Osteocyte (in vitro differentiated cells): ENCODE data around the gene FMNL2. TPM values are rescaled to one million over a fixed set of nuclear protein-coding genes. Genes with fewer than 3 reads are reported as not detected.

Source experiments
- DNase-seq: peaks from one replicate; pipeline ENCODE4 v3.0.0; 2021; ENCODE audit warnings: mixed read lengths; ENCODE audit not compliant: unreplicated experiment; ENCODE audit errors: extremely low spot score
- H3K27ac Mint-ChIP-seq: one replicate; pipeline ENCODE4 v1.8.0; 2021; ENCODE audit warnings: mild to moderate bottlenecking, mixed read lengths; ENCODE audit not compliant: unreplicated experiment
- H3K27me3 Mint-ChIP-seq: one replicate; pipeline ENCODE4 v1.8.0; 2021; ENCODE audit warnings: mixed read lengths; ENCODE audit not compliant: unreplicated experiment
- H3K36me3 Mint-ChIP-seq: one replicate; pipeline ENCODE4 v1.8.0; 2021; ENCODE audit warnings: mixed read lengths; ENCODE audit not compliant: unreplicated experiment
- H3K4me1 Mint-ChIP-seq: one replicate; pipeline ENCODE4 v1.8.0; 2021; ENCODE audit warnings: mixed read lengths; ENCODE audit not compliant: unreplicated experiment
- H3K4me3 Mint-ChIP-seq: one replicate; pipeline ENCODE4 v1.8.0; 2021; ENCODE audit warnings: mild to moderate bottlenecking, moderate library complexity, mixed read lengths; ENCODE audit not compliant: unreplicated experiment
- H3K9me3 Mint-ChIP-seq: one replicate; pipeline ENCODE4 v1.8.0; 2021; ENCODE audit warnings: mixed read lengths; ENCODE audit not compliant: unreplicated experiment
- total RNA-seq: library from RNA; stranded (reverse); gene quantifications from 2 replicates; pipeline ENCODE4 v1.2.1, GENCODE V29; 2021
- TF ChIP-seq, protein P1 (sequence below): fragments of 200-600 bp; sonication (generic); IDR thresholded peaks from 2 replicates; pipeline ENCODE4 v1.5.0; 2021; ENCODE audit warnings: antibody characterized with exemption, mild to moderate bottlenecking, moderate library complexity

Gene FMNL2
- total RNA-seq, 1 donor from 2014 or later = 45.3 TPM

DNA sequence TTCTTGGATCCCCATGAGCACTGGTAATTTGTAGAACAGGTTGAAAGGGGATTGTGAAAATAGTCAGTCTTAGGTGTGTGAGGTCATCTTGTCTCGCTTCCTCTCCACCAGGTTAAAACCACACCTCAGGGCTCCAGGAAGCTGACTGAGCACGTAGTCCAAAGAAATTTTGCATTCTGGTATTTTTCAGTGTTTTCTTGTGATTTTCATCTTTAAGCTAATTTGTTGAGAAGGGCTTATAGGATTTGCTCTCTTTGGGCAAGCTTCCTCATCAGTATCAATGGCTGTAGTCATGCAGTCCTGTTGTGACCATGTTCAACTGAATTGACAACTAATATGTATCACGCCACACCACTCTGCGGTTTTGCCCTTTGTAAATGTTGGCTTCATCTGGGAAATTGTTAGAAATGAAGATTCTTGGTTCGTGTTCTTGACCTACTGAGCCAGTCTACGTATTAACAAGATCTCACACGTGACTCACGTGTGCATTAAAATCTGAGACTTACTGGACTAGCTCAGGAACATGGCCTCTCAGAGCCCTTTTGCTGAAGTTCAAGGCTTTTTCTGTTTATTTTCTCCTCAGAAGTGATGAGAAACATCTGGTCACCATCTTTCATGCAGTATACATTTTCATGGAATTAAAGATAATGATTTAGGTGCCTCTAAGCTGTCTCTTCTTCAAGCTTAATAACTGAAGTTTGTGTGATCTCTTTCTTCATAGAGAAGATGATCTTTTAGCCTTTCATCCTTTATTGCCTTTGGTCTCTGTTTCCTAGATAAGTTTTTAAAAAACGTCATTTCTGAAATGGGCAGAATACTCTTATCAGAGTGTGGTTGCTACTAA, 32.8 kb downstream of the FMNL2 start:
- Mint-ChIP-seq H3K27me3 (no peaks in the 10 kb centered on the region), H3K27ac (peak overlapping the region; percentile 8), H3K36me3 (no peaks in the 10 kb centered on the region), H3K4me1 (peaks cover 34% of the 10 kb centered on the region), H3K9me3 (no peaks in the 10 kb centered on the region), H3K4me3 (no peak overlapping the region)
- DNase-seq = no peak
- TF ChIP-seq, protein P1, sequence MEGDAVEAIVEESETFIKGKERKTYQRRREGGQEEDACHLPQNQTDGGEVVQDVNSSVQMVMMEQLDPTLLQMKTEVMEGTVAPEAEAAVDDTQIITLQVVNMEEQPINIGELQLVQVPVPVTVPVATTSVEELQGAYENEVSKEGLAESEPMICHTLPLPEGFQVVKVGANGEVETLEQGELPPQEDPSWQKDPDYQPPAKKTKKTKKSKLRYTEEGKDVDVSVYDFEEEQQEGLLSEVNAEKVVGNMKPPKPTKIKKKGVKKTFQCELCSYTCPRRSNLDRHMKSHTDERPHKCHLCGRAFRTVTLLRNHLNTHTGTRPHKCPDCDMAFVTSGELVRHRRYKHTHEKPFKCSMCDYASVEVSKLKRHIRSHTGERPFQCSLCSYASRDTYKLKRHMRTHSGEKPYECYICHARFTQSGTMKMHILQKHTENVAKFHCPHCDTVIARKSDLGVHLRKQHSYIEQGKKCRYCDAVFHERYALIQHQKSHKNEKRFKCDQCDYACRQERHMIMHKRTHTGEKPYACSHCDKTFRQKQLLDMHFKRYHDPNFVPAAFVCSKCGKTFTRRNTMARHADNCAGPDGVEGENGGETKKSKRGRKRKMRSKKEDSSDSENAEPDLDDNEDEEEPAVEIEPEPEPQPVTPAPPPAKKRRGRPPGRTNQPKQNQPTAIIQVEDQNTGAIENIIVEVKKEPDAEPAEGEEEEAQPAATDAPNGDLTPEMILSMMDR = no peak

DNA sequence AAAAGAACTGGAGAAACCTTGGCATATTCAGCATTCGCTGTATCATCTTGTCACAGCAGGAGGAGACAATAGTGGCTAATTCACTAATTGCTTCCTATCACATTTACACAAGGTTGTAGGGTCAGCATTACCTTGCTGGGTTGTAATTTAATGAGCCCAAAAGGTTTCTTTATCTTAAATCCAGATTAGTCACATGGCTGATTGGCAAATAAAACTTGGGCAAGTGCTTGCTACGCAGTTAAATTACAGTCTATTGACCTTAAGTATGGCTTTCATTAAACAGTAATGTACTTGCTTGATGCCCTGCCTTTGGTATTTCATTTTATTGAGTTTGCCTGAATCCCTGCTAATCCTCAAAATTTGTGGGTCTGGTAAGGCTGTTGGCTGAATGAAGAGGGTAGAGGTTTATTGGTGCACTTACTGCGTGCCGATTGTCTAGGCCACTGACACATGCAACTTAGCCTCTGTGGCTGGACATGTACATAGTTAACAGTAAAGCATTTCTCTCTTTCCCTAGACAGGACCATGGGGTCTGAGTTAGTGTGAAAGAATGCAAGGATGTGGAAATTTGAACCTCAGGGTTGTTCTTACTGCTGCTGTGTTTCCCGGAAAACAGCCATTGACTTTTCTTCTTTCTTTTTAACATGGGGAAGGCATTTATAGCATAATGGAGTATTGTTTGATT, 34.3 kb downstream of the FMNL2 start:
- no peaks in the 10 kb centered on the region for H3K27me3 Mint-ChIP-seq
- H3K4me1 Mint-ChIP-seq = peaks cover 34% of the 10 kb centered on the region
- no peaks in the 10 kb centered on the region for H3K9me3 Mint-ChIP-seq
- H3K4me3 Mint-ChIP-seq = peak overlapping the region; percentile 33
- no peak for DNase-seq
- H3K27ac Mint-ChIP-seq = peak overlapping the region; percentile 82
- TF ChIP-seq, protein P1 = no peak
- no peaks in the 10 kb centered on the region for H3K36me3 Mint-ChIP-seq

DNA sequence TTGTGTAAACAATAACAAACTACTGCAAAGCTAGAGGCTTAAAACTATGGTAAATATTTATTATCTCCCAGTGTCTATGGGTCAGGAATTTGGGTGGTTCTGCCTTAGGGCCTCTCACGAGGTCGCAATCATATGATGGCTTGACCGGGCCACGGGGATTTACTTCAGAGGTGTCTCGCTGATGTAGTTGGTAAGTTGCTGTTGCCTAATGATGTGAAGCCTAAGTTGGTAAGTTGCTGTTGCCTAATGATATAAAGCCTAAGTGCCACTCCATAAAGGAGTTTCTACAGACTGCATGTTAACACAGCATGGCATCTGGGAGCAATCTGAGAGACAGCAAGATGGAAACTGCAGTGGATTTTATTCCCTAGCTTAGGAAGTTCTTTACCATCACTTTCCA, 35.8 kb downstream of the FMNL2 start:
- Mint-ChIP-seq H3K36me3 (no peaks in the 10 kb centered on the region), H3K27ac (no peak overlapping the region), H3K9me3 (no peaks in the 10 kb centered on the region), H3K4me1 (peaks cover 34% of the 10 kb centered on the region), H3K27me3 (no peaks in the 10 kb centered on the region), H3K4me3 (no peak overlapping the region)
- DNase-seq = no peak
- TF ChIP-seq, protein P1 = no peak

DNA sequence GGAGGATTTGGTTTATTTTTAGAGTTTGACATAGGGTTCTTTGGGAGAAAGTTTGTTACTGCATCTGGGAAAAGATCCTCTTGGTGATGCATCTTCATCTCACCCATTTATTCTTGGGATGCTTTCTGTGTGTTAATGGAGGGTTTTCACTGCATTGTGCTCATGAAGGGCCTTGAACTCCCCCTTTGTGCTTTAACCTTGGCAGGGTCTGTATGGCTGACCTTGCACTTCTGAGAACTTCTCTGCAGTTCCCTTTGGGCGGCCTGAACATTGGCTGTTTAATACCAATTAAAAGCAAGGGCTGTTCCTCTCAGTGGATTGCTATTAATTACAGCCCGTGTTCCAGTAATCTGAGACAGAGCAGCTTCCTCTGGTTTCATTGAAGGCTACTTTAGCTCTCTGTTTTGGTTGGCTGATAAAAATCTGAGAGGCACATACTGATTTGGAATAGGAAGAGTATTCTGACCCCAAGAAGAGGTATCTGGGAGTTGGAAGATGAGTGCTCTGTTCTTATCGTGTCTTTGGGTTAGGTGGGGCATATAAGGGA, 37.5 kb downstream of the FMNL2 start:
- H3K27me3 Mint-ChIP-seq = no peaks in the 10 kb centered on the region
- no peak overlapping the region for H3K27ac Mint-ChIP-seq
- H3K9me3 Mint-ChIP-seq = no peaks in the 10 kb centered on the region
- no peak for DNase-seq
- H3K4me3 Mint-ChIP-seq = no peak overlapping the region
- TF ChIP-seq, protein P1 = no peak
- H3K4me1 Mint-ChIP-seq = peaks cover 30% of the 10 kb centered on the region
- H3K36me3 Mint-ChIP-seq = no peaks in the 10 kb centered on the region

DNA sequence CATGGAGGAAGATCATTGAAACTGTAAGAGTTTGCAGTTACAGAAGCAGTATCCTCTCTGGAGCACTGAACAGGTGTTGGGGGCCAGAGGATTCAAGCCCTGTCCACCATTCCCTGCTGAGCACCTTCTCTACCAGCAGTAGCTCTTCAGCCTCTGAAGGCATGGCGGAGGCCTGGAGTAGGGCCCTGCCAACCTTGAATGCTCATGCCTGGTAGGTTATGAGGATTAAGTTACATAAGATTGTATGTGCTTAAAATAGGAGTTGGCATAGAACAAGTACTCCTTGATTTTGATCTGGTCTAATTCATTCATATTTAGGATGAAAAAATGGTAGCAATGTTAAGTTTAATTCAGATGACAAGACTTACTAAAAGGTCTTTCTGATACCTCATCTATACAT, 40.2 kb downstream of the FMNL2 start:
- Mint-ChIP-seq H3K4me1 (peaks cover 8% of the 10 kb centered on the region), H3K27me3 (no peaks in the 10 kb centered on the region), H3K4me3 (no peak overlapping the region), H3K27ac (no peak overlapping the region), H3K9me3 (no peaks in the 10 kb centered on the region), H3K36me3 (no peaks in the 10 kb centered on the region)
- TF ChIP-seq, protein P1 = no peak
- no peak for DNase-seq
